G401.6 (cell line): Measurements from ENCODE around the gene RAC2.
"Not testable (repeated sequence)": the region's sequence is repeated elsewhere in the genome, so short reads cannot be mapped to it uniquely, and the experiment has no call there.

Source experiments
- FAIRE-seq: peaks from 2 replicates; lab custom pipeline; 2012; peaks lifted over from hg19 to GRCh38; lab: Jason Lieb, UNC

Gene RAC2

GRCh38 chr22:37203354-37204044 lies 40.6 kb downstream of the RAC2 start:
- no peak for FAIRE-seq

- FAIRE-seq = no peak
These were observed 41.4 kb downstream of the RAC2 start for GRCh38 chr22:37202716-37203115.

DNA sequence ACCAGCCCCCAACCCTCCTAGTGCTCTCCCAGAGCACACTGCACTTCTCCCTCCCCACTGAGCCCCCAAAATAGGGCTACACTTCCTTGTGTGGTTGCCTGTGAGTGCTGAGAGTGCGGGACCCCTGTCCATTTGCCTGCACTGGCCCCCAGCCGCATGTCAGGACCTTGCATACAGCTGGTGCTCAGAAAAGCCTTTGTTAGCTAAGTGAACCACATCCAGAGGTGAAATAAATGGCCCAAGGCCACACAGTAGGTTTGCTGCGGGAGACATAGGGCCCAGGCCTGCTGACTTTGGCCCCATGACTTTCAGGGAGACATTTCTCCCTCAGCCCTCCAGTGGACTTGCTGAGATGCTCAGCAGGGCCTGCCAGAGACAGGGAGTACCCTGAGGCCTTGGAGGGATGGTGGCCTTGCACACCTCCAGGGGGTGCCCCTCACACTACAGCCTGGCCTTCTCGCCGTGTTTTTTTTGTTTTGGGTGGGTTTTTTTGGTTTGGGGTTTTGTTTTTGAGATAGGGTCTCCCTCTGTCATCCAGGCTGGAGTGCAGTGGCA lies 42.0 kb downstream of the RAC2 start:
- no peak for FAIRE-seq

- FAIRE-seq = not testable (repeated sequence)
These were observed 42.6 kb downstream of the RAC2 start for GRCh38 chr22:37201443-37201820.

DNA sequence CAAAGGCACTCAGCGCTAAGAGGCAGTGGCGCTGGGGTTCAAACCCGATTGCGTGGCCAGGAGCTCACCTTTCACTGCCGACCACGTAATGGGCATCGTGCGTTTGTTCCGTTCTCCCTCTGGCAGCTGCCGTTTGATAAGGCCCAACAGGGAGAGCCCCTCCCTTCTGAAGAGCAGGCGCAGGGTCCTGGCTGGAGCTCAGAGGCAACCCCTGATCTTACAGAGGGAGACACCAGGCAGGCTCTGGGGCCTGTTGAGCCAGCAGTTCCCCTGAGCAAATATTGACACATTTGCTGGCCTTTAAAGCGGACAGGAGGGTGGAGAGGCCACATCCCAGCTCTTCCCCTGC lies 44.3 kb downstream of the RAC2 start:
- FAIRE-seq = no peak

DNA sequence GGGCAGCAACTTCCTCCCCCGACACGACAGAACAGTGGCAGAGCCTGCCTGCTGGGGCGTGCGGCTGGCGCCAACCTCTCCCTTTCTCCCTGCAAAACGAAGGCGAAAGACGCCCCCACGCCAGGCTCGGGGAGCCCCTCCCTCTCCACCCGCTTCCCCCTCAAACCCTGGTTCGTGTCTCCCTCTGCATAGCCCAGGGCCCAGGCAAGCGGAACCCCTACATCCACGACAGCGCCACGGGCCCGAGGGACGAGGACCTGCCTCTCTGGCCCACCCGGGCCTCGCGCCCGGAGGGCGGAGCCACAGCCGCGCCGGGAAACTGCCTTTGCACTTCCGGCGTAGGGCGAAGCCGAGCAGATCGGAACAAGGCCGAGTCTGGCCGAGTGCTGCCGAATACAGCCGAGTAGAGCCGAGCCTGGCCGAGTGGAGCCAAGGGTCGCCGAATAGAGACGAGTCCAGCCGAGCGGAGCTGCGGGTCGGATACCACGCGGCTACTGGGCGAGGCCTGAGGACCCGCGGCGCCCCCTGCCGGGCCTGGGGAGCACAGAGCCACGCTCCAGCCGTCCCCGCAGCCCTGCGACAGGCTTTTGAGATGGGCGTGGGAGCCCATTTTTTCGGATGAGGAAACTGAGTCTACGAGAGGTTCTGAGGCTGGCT lies 44.8 kb downstream of the RAC2 start:
- peak; percentile 98 for FAIRE-seq

DNA sequence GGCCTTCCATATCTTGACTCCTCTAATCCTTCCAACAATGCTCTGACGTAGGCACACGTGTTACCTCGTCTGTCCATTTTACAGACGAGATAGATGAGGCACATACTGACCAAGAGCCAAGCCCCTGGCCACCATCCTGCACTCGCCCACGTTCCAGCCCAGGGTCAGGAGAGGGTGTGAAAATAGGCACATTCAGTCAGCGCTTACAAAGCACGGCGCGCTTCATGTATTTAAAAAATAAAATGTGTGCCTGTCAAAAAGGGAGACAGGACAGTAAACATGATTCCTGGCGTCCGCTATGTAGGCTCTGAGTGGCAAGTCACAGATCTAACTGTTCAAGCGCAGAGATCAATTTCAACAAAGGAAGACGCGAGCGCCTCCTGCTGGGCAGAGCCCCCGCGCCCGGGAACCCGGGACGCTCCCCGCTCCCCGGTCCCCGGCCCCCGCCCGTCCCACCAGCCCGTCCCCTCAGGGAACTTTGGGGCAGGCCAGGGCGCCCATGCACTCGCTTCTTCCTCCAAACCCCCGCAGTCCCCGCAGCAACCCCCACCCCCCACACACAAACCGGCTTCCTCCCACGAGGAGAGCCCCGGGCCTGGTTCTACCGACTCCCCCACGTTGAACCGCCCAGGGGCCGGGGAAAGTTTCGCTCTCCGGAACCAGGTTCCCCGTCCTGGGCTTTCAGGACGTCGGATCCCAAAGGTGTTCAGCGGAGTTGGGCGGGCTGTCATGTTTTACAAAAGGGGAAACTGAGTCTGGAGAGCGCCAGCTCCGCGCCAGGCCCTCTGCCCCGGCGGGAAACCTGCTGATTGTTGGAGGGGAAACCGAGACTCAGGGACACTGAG lies 45.6 kb downstream of the RAC2 start:
- FAIRE-seq = peak; percentile 40

- FAIRE-seq = no peak
These were observed 46.4 kb downstream of the RAC2 start for GRCh38 chr22:37197451-37198257.

GRCh38 chr22:37196539-37197450 lies 47.3 kb downstream of the RAC2 start:
- no peak for FAIRE-seq

DNA sequence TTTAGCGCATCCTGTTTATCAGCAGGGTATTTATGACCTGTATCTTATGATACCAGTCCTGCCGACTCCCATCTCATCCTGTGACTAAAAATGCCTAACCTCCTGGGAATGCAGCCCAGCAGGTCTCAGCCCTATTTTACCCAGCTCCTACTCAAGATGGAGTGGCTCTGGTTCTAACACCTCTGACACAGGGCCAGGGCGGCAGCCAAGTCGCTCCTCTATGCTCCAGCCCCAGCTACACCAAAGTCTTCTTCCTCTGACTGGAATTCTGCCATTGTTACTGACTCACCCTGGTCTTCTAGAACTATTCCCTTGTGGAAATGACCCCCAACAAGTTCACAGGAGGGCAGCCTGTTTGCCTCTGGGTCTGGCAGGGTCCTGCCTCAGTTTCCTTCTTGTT lies 48.1 kb downstream of the RAC2 start:
- no peak for FAIRE-seq

DNA sequence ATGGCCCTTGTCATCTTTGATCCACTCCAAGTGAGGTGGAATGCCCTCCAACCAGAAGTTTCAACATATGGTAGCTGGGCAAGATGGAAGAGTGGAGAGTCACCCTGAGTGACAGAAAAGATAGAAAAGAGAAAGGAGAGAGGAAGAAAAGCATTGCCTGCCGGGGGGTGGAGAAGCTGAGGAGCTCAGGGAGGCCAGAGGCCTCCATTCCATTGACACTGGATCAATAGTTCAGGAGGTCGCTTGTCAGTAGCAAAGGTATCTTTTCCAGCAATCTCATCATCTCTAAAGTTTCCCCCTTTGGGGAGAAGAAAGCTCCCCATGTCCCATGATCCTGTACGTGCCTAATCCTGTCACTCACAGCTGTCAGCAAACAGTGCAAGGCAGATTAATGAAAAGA lies 49.3 kb downstream of the RAC2 start:
- no peak for FAIRE-seq

GRCh38 chr22:37193629-37194191 lies 50.4 kb downstream of the RAC2 start:
- peak; percentile 81 for FAIRE-seq

- no peak for FAIRE-seq
These were observed 51.3 kb downstream of the RAC2 start for GRCh38 chr22:37192741-37193140.

- no peak for FAIRE-seq
These were observed 51.9 kb downstream of the RAC2 start for GRCh38 chr22:37192204-37192603.

- peak; percentile 94 for FAIRE-seq
These were observed 53.7 kb downstream of the RAC2 start for GRCh38 chr22:37190262-37190780.

- FAIRE-seq = peak; percentile 97
These were observed 55.1 kb downstream of the RAC2 start for GRCh38 chr22:37188901-37189466.

DNA sequence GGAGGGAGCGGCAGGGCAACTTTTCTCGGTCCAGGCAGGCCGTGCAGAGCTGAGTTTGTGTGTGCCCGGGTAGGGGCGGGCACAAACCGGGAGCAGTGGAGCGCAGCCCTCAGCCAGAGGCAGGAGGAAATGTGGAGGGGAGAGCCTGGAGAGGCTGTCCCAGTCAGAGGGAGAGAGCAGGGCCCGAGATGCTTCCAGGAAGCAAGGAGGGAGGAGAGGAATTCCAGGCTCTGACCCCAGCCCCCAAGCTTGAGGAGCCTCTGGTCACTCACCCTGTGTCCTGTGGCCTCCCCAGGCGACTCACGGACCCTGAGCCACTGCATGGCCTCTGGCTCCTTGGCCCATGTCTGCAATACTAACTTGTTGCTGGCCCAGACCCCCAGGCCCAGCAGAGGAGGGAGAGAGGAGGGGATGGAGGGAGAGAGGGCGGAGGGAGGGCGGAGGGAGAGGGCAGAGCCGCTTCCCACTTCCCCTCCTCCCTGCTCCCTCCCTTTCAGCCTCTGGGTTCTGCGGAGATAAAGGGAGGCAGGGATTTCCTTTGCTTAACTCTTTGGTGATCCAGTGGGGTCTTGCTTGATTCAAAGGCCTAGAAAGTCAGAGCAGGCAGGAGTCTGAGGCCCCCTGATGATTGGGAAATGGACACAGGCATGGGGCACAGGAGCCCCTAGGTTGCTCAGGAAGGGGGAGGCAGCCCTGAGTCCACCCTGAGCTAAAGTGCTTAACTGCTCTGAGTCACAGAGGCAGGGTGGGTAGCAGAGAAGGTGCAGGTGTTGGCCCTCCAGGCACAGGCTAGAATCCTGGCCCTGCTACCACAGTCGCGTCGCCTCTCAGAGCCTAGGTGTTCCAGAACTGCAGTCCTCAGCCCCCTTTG lies 55.9 kb downstream of the RAC2 start, which contains the start of gene C1QTNF6:
Gene C1QTNF6 (minus strand): TSS at position 357 of the 871 bp plus-strand sequence. CDS start 34 bp downstream, at position 323.
- peak; percentile 92 for FAIRE-seq

DNA sequence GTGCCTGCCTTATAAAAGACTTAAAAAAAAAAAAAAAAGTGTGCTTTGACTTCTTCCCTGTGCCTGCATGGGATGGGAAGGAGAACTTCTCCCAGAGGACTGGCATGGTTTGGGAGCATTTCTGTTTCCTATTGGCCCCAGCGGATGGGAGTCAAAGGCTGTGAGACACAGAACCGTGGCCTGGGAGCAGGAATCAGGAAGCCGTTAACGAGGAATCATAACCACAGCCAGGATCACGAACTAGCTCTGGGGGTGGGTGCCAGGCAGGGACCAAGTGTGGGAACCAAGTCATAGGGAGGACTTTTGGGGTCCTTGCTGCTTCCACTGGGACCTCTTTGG lies 56.5 kb downstream of the RAC2 start:
- no peak for FAIRE-seq

DNA sequence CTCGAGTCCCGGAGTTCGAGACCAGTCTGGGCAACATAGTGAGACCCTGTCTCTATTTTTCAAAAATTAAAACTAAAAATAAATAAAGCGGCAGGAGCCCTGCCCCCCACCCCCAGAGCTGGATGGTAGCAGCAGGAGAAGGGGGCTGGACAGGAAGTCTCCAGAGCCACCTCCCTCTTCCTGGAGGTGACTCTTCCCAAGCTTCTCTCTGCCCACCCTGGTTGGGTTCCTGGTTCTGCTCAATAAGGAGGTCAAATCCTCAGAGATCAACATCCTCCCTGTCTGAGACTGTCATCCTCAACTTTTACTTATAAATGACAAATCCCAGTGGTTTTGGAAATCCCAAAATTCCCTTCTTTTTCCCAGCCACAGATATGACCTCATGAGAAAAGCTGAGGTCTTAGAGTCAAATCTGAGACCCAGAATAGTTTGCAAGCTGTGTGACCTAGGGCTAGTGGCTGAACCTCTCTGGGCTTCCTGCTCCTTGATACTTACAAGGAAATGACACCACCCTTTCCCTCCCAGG lies 57.0 kb downstream of the RAC2 start:
- peak; percentile 78 for FAIRE-seq
